B cell (primary cell): ENCODE measurements around the gene PDHB. TPM values are rescaled to one million over a fixed set of nuclear protein-coding genes. Genes with fewer than 3 reads are reported as not detected.

Experiments
- ATAC-seq: fragments of 200-7000 bp; cut with Tn5 transposase; one replicate; pipeline ENCODE4 v1.10.0; 2021; ENCODE audit warnings: low read depth, mild to moderate bottlenecking, moderate number of reproducible peaks, moderate library complexity
- CTCF ChIA-PET: fragments of 350-600 bp; sonication (Branson Sonifier 250); formaldehyde crosslinking; loops from one replicate; lab custom pipeline; 2021; ENCODE audit warnings: antibody characterized with exemption, inconsistent platforms; lab: Charles Lee
- POLR2A ChIA-PET: fragments of 350-600 bp; sonication (Branson Sonifier 250); formaldehyde crosslinking; loops from one replicate; lab custom pipeline; 2021; ENCODE audit warnings: antibody characterized with exemption; lab: Charles Lee
- DNase-seq: peaks from one replicate; pipeline ENCODE4 v3.0.0; 2013
- H2AFZ ChIP-seq: 2 replicates; pipeline ENCODE4 v1.6.1; 2012; ENCODE audit warnings: mild to moderate bottlenecking, low read depth, low read length; ENCODE audit not compliant: insufficient read depth, poor library complexity, severe bottlenecking
- H3K27ac ChIP-seq, 2 donors: 1 replicate in 1 of 2; 2 replicates in 1 of 2; pipeline ENCODE4 v1.5.1; 2012 to 2013; ENCODE audit warnings: low read length in 2 of 2, mild to moderate bottlenecking in 2 of 2, moderate library complexity in 1 of 2
- H3K27me3 ChIP-seq, 4 experiments: fragments of 200-600 bp in 1 of 4; sonication (generic) in 1 of 4; replicated peaks in 1 of 4; 1 replicate in 2 of 4; 2 replicates in 2 of 4; pipeline versions ENCODE4 v1.6.1 to v1.7.0; 2013 to 2016; ENCODE audit warnings: low read length in 3 of 4, mild to moderate bottlenecking in 2 of 4, mixed read lengths in 1 of 4, moderate library complexity in 1 of 4; ENCODE audit not compliant: insufficient read depth in 4 of 4, control insufficient read depth in 3 of 4; ENCODE audit errors: control extremely low read depth in 1 of 4
- H3K36me3 ChIP-seq, 2 experiments: replicated peaks in 1 of 2; 1 replicate in 1 of 2; 2 replicates in 1 of 2; pipeline versions ENCODE4 v1.6.1 to v1.7.1; 2013; ENCODE audit warnings: low read length in 1 of 2; ENCODE audit not compliant: insufficient read depth in 2 of 2, control insufficient read depth in 1 of 2; ENCODE audit errors: control extremely low read depth in 1 of 2, extremely low read depth in 1 of 2
- H3K4me1 ChIP-seq, 2 donors: fragments of 200-600 bp in 1 of 2; sonication (generic) in 1 of 2; 1 replicate in 1 of 2; 2 replicates in 1 of 2; pipeline versions ENCODE4 v1.5.1 to v1.6.1; 2013 to 2017; ENCODE audit warnings: low read length in 2 of 2; ENCODE audit not compliant: control insufficient read depth in 2 of 2, insufficient read depth in 2 of 2
- H3K4me2 ChIP-seq: replicated peaks from 2 replicates; pipeline ENCODE3; 2012; ENCODE audit warnings: mild to moderate bottlenecking, low read depth, low read length; ENCODE audit not compliant: poor library complexity, severe bottlenecking
- H3K4me3 ChIP-seq, 5 experiments: fragments of 200-600 bp in 1 of 5; sonication (generic) in 1 of 5; 1 replicate in 3 of 5; 2 replicates in 2 of 5; pipeline versions ENCODE4 v1.5.1 to v1.7.0; 2011 to 2016; ENCODE audit warnings: low read length in 4 of 5, mild to moderate bottlenecking in 4 of 5, low read depth in 2 of 5, control low read depth in 1 of 5, moderate library complexity in 1 of 5; ENCODE audit not compliant: insufficient read depth in 1 of 5; ENCODE audit errors: control extremely low read depth in 1 of 5, extremely low read depth in 1 of 5
- H3K79me2 ChIP-seq: fragments of 200-600 bp; sonication (generic); one replicate; pipeline ENCODE4 v1.6.0; 2016; ENCODE audit warnings: low read length; ENCODE audit not compliant: control insufficient read depth, insufficient read depth
- H3K9ac ChIP-seq: fragments of 200-600 bp; sonication (generic); 2 replicates; pipeline ENCODE4 v1.6.1; 2017; ENCODE audit warnings: mild to moderate bottlenecking, low read length, moderate library complexity
- H3K9me3 ChIP-seq, 3 donors: one replicate each; pipeline versions ENCODE4 v1.6.1 to v1.7.1; 2013; ENCODE audit warnings: low read length in 2 of 3; ENCODE audit not compliant: control insufficient read depth in 2 of 3, insufficient read depth in 1 of 3; ENCODE audit errors: control extremely low read depth in 1 of 3
- H4K20me1 ChIP-seq: 2 replicates; pipeline ENCODE4 v1.6.0; 2012; ENCODE audit warnings: mild to moderate bottlenecking, low read length; ENCODE audit not compliant: insufficient read depth, control insufficient read depth, poor library complexity, severe bottlenecking
- H3K27ac Mint-ChIP-seq: one replicate; pipeline ENCODE4 v1.8.0; 2021; ENCODE audit warnings: mixed read lengths
- H3K27me3 Mint-ChIP-seq: one replicate; pipeline ENCODE4 v1.8.0; 2021; ENCODE audit warnings: mixed read lengths
- H3K4me1 Mint-ChIP-seq: one replicate; pipeline ENCODE4 v1.8.0; 2021; ENCODE audit warnings: mixed read lengths
- H3K4me3 Mint-ChIP-seq: one replicate; pipeline ENCODE4 v1.8.0; 2021; ENCODE audit warnings: mixed read lengths
- H3K9me3 Mint-ChIP-seq: one replicate; pipeline ENCODE4 v1.8.0; 2022; ENCODE audit warnings: mixed read lengths; ENCODE audit not compliant: insufficient read depth
- EZH2 ChIP-seq: IDR thresholded peaks from 2 replicates; pipeline ENCODE4 v1.6.1; 2012; ENCODE audit warnings: borderline replicate concordance, low read depth, mild to moderate bottlenecking, moderate library complexity, low read length; ENCODE audit not compliant: insufficient read depth, poor library complexity, severe bottlenecking
- WGBS: methylation state at CpG from one replicate; pipeline ENCODE4 v1.1.5; 2013; ENCODE audit warnings: missing lambda C conversion rate; ENCODE audit not compliant: insufficient coverage; 5-methylcytosine and 5-hydroxymethylcytosine counted together
- intact Hi-C: fragments of 100-400 bp; cut with micrococcal nuclease; formaldehyde crosslinking; loops from one replicate; pipeline ENCODE4 v1.10.0; 2022
- polyA plus RNA-seq: library from polyadenylated mRNA; depleted of rRNA; stranded (reverse); fragments of >200 nt; gene quantifications from 2 replicates; pipeline ENCODE4 v1.2.3, GENCODE V29; 2012
- total RNA-seq, 2 donors: library from RNA; stranded (reverse); fragments of 120-200 nt in 1 of 2; gene quantifications; 1 replicate in 1 of 2; 2 replicates in 1 of 2; pipeline versions ENCODE4 v1.2.3 to v1.2.4, GENCODE V29; 2013 to 2022
- TF ChIP-seq, protein P1 (sequence below): fragments of 200-600 bp; IDR thresholded peaks from one replicate; pipeline ENCODE4 v1.8.0; 2022; ENCODE audit warnings: antibody characterized with exemption, mild to moderate bottlenecking

The PDHB gene
- total and polyA plus RNA-seq, 2 donors (not counting 1 experiment from before 2014, with no cell fraction given), result 21.7 to 67.2 TPM

- H3K9me3 ChIP-seq, result no peaks in the 10 kb centered on the region
- H4K20me1 ChIP-seq, result peaks cover 8% of the 10 kb centered on the region
- peaks cover 19% of the 10 kb centered on the region for H3K79me2 ChIP-seq
- H2AFZ ChIP-seq, result no peak overlapping the region
- DNase-seq, result no peak
- Mint-ChIP-seq H3K27me3 (no peaks in the 10 kb centered on the region), H3K9me3 (no peaks in the 10 kb centered on the region), H3K4me3 (no peak overlapping the region), H3K27ac (peak overlapping the region; percentile 17), H3K4me1 (peaks cover 11% of the 10 kb centered on the region)
- no peak overlapping the region for H3K4me3 ChIP-seq
- no peak overlapping the region for H3K9ac ChIP-seq
- no peak for ATAC-seq
- H3K4me2 ChIP-seq, result no peak overlapping the region
- TF ChIP-seq EZH2, result no peak
- TF ChIP-seq, protein P1, sequence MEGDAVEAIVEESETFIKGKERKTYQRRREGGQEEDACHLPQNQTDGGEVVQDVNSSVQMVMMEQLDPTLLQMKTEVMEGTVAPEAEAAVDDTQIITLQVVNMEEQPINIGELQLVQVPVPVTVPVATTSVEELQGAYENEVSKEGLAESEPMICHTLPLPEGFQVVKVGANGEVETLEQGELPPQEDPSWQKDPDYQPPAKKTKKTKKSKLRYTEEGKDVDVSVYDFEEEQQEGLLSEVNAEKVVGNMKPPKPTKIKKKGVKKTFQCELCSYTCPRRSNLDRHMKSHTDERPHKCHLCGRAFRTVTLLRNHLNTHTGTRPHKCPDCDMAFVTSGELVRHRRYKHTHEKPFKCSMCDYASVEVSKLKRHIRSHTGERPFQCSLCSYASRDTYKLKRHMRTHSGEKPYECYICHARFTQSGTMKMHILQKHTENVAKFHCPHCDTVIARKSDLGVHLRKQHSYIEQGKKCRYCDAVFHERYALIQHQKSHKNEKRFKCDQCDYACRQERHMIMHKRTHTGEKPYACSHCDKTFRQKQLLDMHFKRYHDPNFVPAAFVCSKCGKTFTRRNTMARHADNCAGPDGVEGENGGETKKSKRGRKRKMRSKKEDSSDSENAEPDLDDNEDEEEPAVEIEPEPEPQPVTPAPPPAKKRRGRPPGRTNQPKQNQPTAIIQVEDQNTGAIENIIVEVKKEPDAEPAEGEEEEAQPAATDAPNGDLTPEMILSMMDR, result no peak
- H3K27ac ChIP-seq, result no peak overlapping the region
- POLR2A ChIA-PET, result no interaction called here
- no peaks in the 10 kb centered on the region for H3K27me3 ChIP-seq
- 96% methylated on average over 2 of the region's 7 CpGs for WGBS
- H3K36me3 ChIP-seq, result peaks cover 1 to 90% of the 10 kb centered on the region in 2 experiments
- intact Hi-C loops, result no loop called here
- CTCF ChIA-PET, result interaction anchor here (1.1 to 2.1 kb wide), 3 partner anchors 10 to 93 kb away, joined by 3 to 6 read pairs (median 4); no protein-coding TSS in a partner anchor
- peaks cover under 1 to 12% of the 10 kb centered on the region in 2 donors for H3K4me1 ChIP-seq
Measured at GRCh38 chr3:58427661-58428361, 5.8 kb downstream of the PDHB start.

GRCh38 chr3:58425782-58426181 is 7.8 kb downstream of the PDHB start:
- Histone ChIP-seq H3K4me2 (no peak overlapping the region), H3K4me1 (peaks cover 0 to 11% of the 10 kb centered on the region in 2 donors), H3K27ac (peak overlapping the region in 1 of 2 donors; percentile 48), H2AFZ (no peak overlapping the region), H3K36me3 (peaks cover 11 to 94% of the 10 kb centered on the region in 2 experiments), H3K79me2 (peaks cover 3% of the 10 kb centered on the region), H3K27me3 (no peaks in the 10 kb centered on the region), H3K9ac (no peak overlapping the region), H4K20me1 (no peaks in the 10 kb centered on the region), H3K4me3 (no peak overlapping the region), H3K9me3 (no peaks in the 10 kb centered on the region)
- H3K27ac Mint-ChIP-seq, result no peak overlapping the region
- no peak for ATAC-seq
- no peaks in the 10 kb centered on the region for H3K9me3 Mint-ChIP-seq
- no peaks in the 10 kb centered on the region for H3K27me3 Mint-ChIP-seq
- no CpG with 5 or more reads among the region's 2 CpGs for WGBS
- intact Hi-C loops, result no loop called here
- POLR2A ChIA-PET, result no interaction called here
- TF ChIP-seq, protein P1, result no peak
- no peak for TF ChIP-seq EZH2
- no peak overlapping the region for H3K4me3 Mint-ChIP-seq
- CTCF ChIA-PET, result interaction anchor here (0.7 to 2.0 kb wide), 2 partner anchors 10 to 105 kb away, joined by 3 to 8 read pairs; no protein-coding TSS in a partner anchor
- no peak for DNase-seq
- peaks cover 9% of the 10 kb centered on the region for H3K4me1 Mint-ChIP-seq
